Measurements from ENCODE around the gene LETM1.
A peak's percentile ranks its signal among the peaks of the same experiment; 100 is the strongest.

DNA sequence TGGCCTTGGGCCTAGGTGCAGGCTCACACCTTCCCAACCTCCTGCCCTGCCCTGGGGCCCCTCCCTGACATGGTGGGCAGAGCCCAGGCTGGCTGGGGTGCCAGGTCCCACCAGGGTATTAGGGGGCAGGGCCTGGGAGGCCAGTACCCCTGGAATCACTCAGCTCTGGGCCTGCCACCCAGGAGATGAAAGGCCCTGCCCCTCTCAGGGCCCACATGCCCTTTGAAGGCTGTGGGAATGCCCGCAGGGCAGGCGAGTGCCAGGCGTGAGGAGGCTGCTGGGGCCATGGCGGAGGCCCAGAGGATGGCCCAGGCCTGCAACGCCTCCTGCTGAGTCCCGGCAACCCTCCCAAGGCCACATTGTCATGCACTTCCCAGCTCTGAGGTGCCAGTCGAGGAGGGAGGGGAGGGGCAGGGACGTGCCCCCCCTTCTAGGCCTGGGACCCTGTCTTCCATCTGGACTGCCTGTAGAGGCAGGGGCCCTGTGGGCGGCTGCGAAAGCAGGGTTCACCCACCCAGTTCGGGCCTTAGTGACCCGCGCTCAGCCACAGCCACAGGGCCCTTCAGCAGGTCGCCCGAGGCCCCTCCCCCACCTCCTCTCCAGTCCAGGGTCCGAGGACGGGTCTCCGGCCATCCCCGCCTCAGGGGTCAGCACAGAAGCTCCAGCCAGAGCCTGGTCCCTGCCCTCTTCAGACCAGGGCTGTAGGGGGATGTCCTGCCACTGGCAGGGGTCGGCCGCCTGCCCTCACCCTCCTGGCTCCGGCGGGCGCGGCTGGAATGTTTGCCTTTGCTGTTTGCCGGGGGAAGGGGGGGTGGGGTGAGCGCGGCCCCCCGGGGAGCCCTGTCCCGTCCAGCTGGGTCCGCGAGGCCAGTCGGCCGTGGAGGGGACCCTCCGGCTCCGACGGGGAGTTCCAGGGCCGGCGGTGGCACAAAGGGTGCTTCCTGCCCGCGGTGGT lies 89.6 kb downstream of the LETM1 start:
- TF ChIP-seq POLR2A (IDR thresholded peaks at IDR 0.05; ENCODE audit: insufficient read depth in 1 of 2, low read depth in 2 of 2, low read length in 2 of 2) (peak in 1 of 2 experiments; percentile 54; a peak in 1 of 4 replicates), CBX2 (IDR thresholded peaks at IDR 0.05; ENCODE audit: low read depth, low read length) (no peak), CBX2 (CRISPR knock-in tag; IDR thresholded peaks at IDR 0.05; ENCODE audit: low read depth) (no peak), ZNF501 (CRISPR knock-in tag; IDR thresholded peaks at IDR 0.05) (peak; percentile 66), JUND (CRISPR knock-in tag; IDR thresholded peaks at IDR 0.05) (no peak), CENPT (CRISPR knock-in tag; IDR thresholded peaks at IDR 0.05; ENCODE audit: low read depth) (no peak), ZNF629 (CRISPR knock-in tag; conservative IDR thresholded peaks at IDR 0.05) (no peak; the same call in 1 of the 2 replicates), NFRKB (IDR thresholded peaks at IDR 0.05) (no peak)
